CD4-positive, alpha-beta T cell treated with Interleukin-6 for 4 hours (primary cell): ENCODE measurements around the gene CFLAR.
"Not testable (repeated sequence)": the region's sequence is repeated elsewhere in the genome, so short reads cannot be mapped to it uniquely, and the experiment has no call there.

Experiments
- DNase-seq: peaks from one replicate; pipeline ENCODE4 v3.0.0-alpha.2; 2020; ENCODE audit warnings: mixed read lengths

The CFLAR gene

GRCh38 chr2:201118961-201119854, 3.2 kb downstream of the CFLAR start:
- peak; percentile 40 for DNase-seq

- no peak for DNase-seq
Observed at GRCh38 chr2:201122276-201122675, 6.3 kb downstream of the CFLAR start.

GRCh38 chr2:201126308-201127151, 10.6 kb downstream of the CFLAR start:
- DNase-seq = no peak

- DNase-seq = no peak
Observed at GRCh38 chr2:201127152-201127511, 11.2 kb downstream of the CFLAR start.

- peak; percentile 72 for DNase-seq
Observed at GRCh38 chr2:201127570-201127969, 11.6 kb downstream of the CFLAR start.

- no peak for DNase-seq
Observed at GRCh38 chr2:201128033-201128432, 12.1 kb downstream of the CFLAR start.

GRCh38 chr2:201128933-201129505, 13.1 kb downstream of the CFLAR start:
- DNase-seq = peak; percentile 41

GRCh38 chr2:201130524-201131186, 14.7 kb downstream of the CFLAR start:
- peak; percentile 60 for DNase-seq

GRCh38 chr2:201132518-201132917, 16.6 kb downstream of the CFLAR start:
- DNase-seq = no peak

GRCh38 chr2:201135386-201135785, 19.4 kb downstream of the CFLAR start:
- DNase-seq = no peak

- DNase-seq = no peak
Observed at GRCh38 chr2:201136889-201137321, 20.9 kb downstream of the CFLAR start.

- DNase-seq = no peak
Observed at GRCh38 chr2:201137505-201138400, 21.8 kb downstream of the CFLAR start.

GRCh38 chr2:201138401-201138970, 22.5 kb downstream of the CFLAR start:
- no peak for DNase-seq

GRCh38 chr2:201138986-201139781, 23.2 kb downstream of the CFLAR start:
- not testable (repeated sequence) for DNase-seq

- no peak for DNase-seq
Observed at GRCh38 chr2:201139836-201140604, 24.1 kb downstream of the CFLAR start.

- DNase-seq = no peak
Observed at GRCh38 chr2:201144101-201145051, 28.4 kb downstream of the CFLAR start.

- no peak for DNase-seq
Observed at GRCh38 chr2:201148434-201148990, 32.5 kb downstream of the CFLAR start.
